ENCODE data around the gene CARS2. TPM values are rescaled to one million over a fixed set of nuclear protein-coding genes. Genes with fewer than 3 reads are reported as not detected.
A peak's percentile ranks its signal among the peaks of the same experiment; 100 is the strongest.
"Not testable (repeated sequence)": the region's sequence is repeated elsewhere in the genome, so short reads cannot be mapped to it uniquely, and the experiment has no call there.

CARS2 gene
- total RNA-seq, 1 donor from 2014 or later: 36.0 TPM

- Mint-ChIP-seq H3K4me1 (ENCODE audit: unreplicated experiment) (peaks cover 12% of the 10 kb centered on the region), H3K9me3 (ENCODE audit: unreplicated experiment) (no peaks in the 10 kb centered on the region), H3K27ac (ENCODE audit: unreplicated experiment) (no peak overlapping the region), H3K4me3 (ENCODE audit: unreplicated experiment) (peak overlapping the region; percentile 47), H3K36me3 (ENCODE audit: low read depth, unreplicated experiment) (peaks cover 48% of the 10 kb centered on the region), H3K27me3 (ENCODE audit: unreplicated experiment) (peaks cover 6% of the 10 kb centered on the region)
- no peak for TF ChIP-seq CTCF (IDR thresholded peaks at IDR 0.05; ENCODE audit: unreplicated experiment)
- no peak for DNase-seq (ENCODE audit: low spot score)
Observed at GRCh38 chr13:110636701-110637201, 69.2 kb downstream of the CARS2 start.

GRCh38 chr13:110636053-110636475 lies 69.9 kb downstream of the CARS2 start:
- DNase-seq (ENCODE audit: low spot score): no peak
- no peak for TF ChIP-seq CTCF (IDR thresholded peaks at IDR 0.05; ENCODE audit: unreplicated experiment)
- peaks cover 12% of the 10 kb centered on the region for H3K4me1 Mint-ChIP-seq (ENCODE audit: unreplicated experiment)
- H3K27me3 Mint-ChIP-seq (ENCODE audit: unreplicated experiment): peaks cover 6% of the 10 kb centered on the region
- H3K4me3 Mint-ChIP-seq (ENCODE audit: unreplicated experiment): no peak overlapping the region
- no peak overlapping the region for H3K27ac Mint-ChIP-seq (ENCODE audit: unreplicated experiment)
- no peaks in the 10 kb centered on the region for H3K9me3 Mint-ChIP-seq (ENCODE audit: unreplicated experiment)
- peaks cover 54% of the 10 kb centered on the region for H3K36me3 Mint-ChIP-seq (ENCODE audit: low read depth, unreplicated experiment)

GRCh38 chr13:110635405-110636002 lies 70.4 kb downstream of the CARS2 start:
- H3K36me3 Mint-ChIP-seq (ENCODE audit: low read depth, unreplicated experiment): peaks cover 55% of the 10 kb centered on the region
- H3K27ac Mint-ChIP-seq (ENCODE audit: unreplicated experiment): no peak overlapping the region
- DNase-seq (ENCODE audit: low spot score): no peak
- H3K27me3 Mint-ChIP-seq (ENCODE audit: unreplicated experiment): peaks cover 4% of the 10 kb centered on the region
- no peaks in the 10 kb centered on the region for H3K9me3 Mint-ChIP-seq (ENCODE audit: unreplicated experiment)
- TF ChIP-seq CTCF (IDR thresholded peaks at IDR 0.05; ENCODE audit: unreplicated experiment): no peak
- H3K4me3 Mint-ChIP-seq (ENCODE audit: unreplicated experiment): no peak overlapping the region
- peaks cover 12% of the 10 kb centered on the region for H3K4me1 Mint-ChIP-seq (ENCODE audit: unreplicated experiment)

- Mint-ChIP-seq H3K4me3 (ENCODE audit: unreplicated experiment) (no peak overlapping the region), H3K36me3 (ENCODE audit: low read depth, unreplicated experiment) (peaks cover 48% of the 10 kb centered on the region), H3K27me3 (ENCODE audit: unreplicated experiment) (peaks cover 2% of the 10 kb centered on the region), H3K27ac (ENCODE audit: unreplicated experiment) (peak overlapping the region; percentile 57), H3K4me1 (ENCODE audit: unreplicated experiment) (peaks cover 3% of the 10 kb centered on the region), H3K9me3 (ENCODE audit: unreplicated experiment) (no peaks in the 10 kb centered on the region)
- DNase-seq (ENCODE audit: low spot score): no peak
- TF ChIP-seq CTCF (IDR thresholded peaks at IDR 0.05; ENCODE audit: unreplicated experiment): no peak
Observed at GRCh38 chr13:110634558-110634957, 71.4 kb downstream of the CARS2 start.

- H3K4me3 Mint-ChIP-seq (ENCODE audit: unreplicated experiment): no peak overlapping the region
- peaks cover 2% of the 10 kb centered on the region for H3K27me3 Mint-ChIP-seq (ENCODE audit: unreplicated experiment)
- no peak overlapping the region for H3K27ac Mint-ChIP-seq (ENCODE audit: unreplicated experiment)
- H3K9me3 Mint-ChIP-seq (ENCODE audit: unreplicated experiment): no peaks in the 10 kb centered on the region
- DNase-seq (ENCODE audit: low spot score): no peak
- H3K4me1 Mint-ChIP-seq (ENCODE audit: unreplicated experiment): no peaks in the 10 kb centered on the region
- H3K36me3 Mint-ChIP-seq (ENCODE audit: low read depth, unreplicated experiment): peaks cover 43% of the 10 kb centered on the region
- no peak for TF ChIP-seq CTCF (IDR thresholded peaks at IDR 0.05; ENCODE audit: unreplicated experiment)
Observed at GRCh38 chr13:110633776-110634175, 72.1 kb downstream of the CARS2 start.

- peak overlapping the region; percentile 56 for H3K4me3 Mint-ChIP-seq (ENCODE audit: unreplicated experiment)
- H3K27ac Mint-ChIP-seq (ENCODE audit: unreplicated experiment): peak overlapping the region; percentile 24
- not testable (repeated sequence) for H3K4me1 Mint-ChIP-seq (ENCODE audit: unreplicated experiment); DNase-seq (ENCODE audit: low spot score); H3K27me3 Mint-ChIP-seq (ENCODE audit: unreplicated experiment); H3K9me3 Mint-ChIP-seq (ENCODE audit: unreplicated experiment)
- H3K36me3 Mint-ChIP-seq (ENCODE audit: low read depth, unreplicated experiment): peaks cover 39% of the 10 kb centered on the region
Observed at GRCh38 chr13:110632255-110632654, 73.7 kb downstream of the CARS2 start.

Data from endothelial cell (in vitro differentiated cells).